ENCODE results near the gene ITGB3.

The ITGB3 gene

GRCh38 chr17:47225911-47226688 is 27.5 kb upstream of the ITGB3 start:
- H3K36me3 Mint-ChIP-seq (ENCODE audit: insufficient read depth), result no peaks in the 10 kb centered on the region
- no peaks in the 10 kb centered on the region for H3K27me3 Mint-ChIP-seq
- DNase-seq (no peak), ATAC-seq (replicated peaks) (no peak)
- no peak overlapping the region for H3K27ac Mint-ChIP-seq
- H3K4me1 Mint-ChIP-seq (ENCODE audit: low read depth in 2 of 2), result peaks cover 14 to 18% of the 10 kb centered on the region in 2 donors
- no peak overlapping the region for H3K4me3 Mint-ChIP-seq
- no peaks in the 10 kb centered on the region for H3K9me3 Mint-ChIP-seq

DNA sequence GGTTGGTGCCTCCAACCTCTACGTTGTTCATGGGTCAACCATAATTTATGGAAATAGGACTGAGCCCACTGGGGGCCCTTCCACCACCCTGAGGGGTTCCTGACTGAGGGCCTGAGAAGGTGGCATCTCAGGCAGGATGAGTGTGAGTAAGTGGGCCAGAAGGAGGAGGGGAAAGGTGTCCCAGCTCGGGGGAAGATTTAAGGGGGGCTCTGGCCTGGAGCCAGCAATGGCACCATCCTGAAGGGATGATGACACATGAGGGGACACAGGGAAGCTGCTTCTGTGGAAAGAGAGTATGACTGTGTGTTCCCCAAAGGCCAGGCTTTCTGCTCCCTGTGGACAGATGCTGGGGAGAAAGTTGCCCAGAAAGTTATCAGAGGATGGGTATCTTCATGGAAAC is 25.8 kb upstream of the ITGB3 start:
- Mint-ChIP-seq H3K36me3 (ENCODE audit: insufficient read depth) (no peaks in the 10 kb centered on the region), H3K9me3 (no peaks in the 10 kb centered on the region), H3K4me3 (no peak overlapping the region), H3K4me1 (ENCODE audit: low read depth in 2 of 2) (peaks cover 10 to 12% of the 10 kb centered on the region in 2 donors), H3K27ac (no peak overlapping the region), H3K27me3 (no peaks in the 10 kb centered on the region)
- DNase-seq (no peak), ATAC-seq (replicated peaks) (no peak)

GRCh38 chr17:47229535-47230443 is 23.8 kb upstream of the ITGB3 start:
- Mint-ChIP-seq H3K4me1 (ENCODE audit: low read depth in 2 of 2) (peaks cover 10 to 12% of the 10 kb centered on the region in 2 donors), H3K27ac (peak overlapping the region in 1 of 2 donors; percentile 71), H3K4me3 (peak overlapping the region; percentile 45 to 48), H3K27me3 (no peaks in the 10 kb centered on the region), H3K36me3 (ENCODE audit: insufficient read depth) (no peaks in the 10 kb centered on the region), H3K9me3 (no peaks in the 10 kb centered on the region)
- peak; percentile 88 for ATAC-seq (replicated peaks)
- DNase-seq, result peak; percentile 44 to 60 (median 53)

GRCh38 chr17:47230864-47231263 is 22.8 kb upstream of the ITGB3 start:
- Mint-ChIP-seq H3K27ac (no peak overlapping the region), H3K4me1 (ENCODE audit: low read depth in 2 of 2) (peaks cover 10 to 12% of the 10 kb centered on the region in 2 donors), H3K9me3 (no peaks in the 10 kb centered on the region), H3K4me3 (no peak overlapping the region), H3K36me3 (ENCODE audit: insufficient read depth) (no peaks in the 10 kb centered on the region), H3K27me3 (no peaks in the 10 kb centered on the region)
- ATAC-seq (replicated peaks) (no peak), DNase-seq (no peak)

- DNase-seq (no peak), ATAC-seq (replicated peaks) (no peak)
- Mint-ChIP-seq H3K4me1 (ENCODE audit: low read depth in 2 of 2) (peaks cover 10 to 12% of the 10 kb centered on the region in 2 donors), H3K27ac (no peak overlapping the region), H3K27me3 (no peaks in the 10 kb centered on the region), H3K36me3 (ENCODE audit: insufficient read depth) (no peaks in the 10 kb centered on the region), H3K9me3 (no peaks in the 10 kb centered on the region), H3K4me3 (no peak overlapping the region)
These were observed 22.3 kb upstream of the ITGB3 start for GRCh38 chr17:47231334-47231733.

- Mint-ChIP-seq H3K27ac (no peak overlapping the region), H3K4me3 (no peak overlapping the region), H3K4me1 (ENCODE audit: low read depth in 2 of 2) (peaks cover 10 to 12% of the 10 kb centered on the region in 2 donors), H3K9me3 (no peaks in the 10 kb centered on the region), H3K27me3 (no peaks in the 10 kb centered on the region), H3K36me3 (ENCODE audit: insufficient read depth) (no peaks in the 10 kb centered on the region)
- no peak for DNase-seq
- no peak for ATAC-seq (replicated peaks)
These were observed 21.8 kb upstream of the ITGB3 start for GRCh38 chr17:47231866-47232265.

DNA sequence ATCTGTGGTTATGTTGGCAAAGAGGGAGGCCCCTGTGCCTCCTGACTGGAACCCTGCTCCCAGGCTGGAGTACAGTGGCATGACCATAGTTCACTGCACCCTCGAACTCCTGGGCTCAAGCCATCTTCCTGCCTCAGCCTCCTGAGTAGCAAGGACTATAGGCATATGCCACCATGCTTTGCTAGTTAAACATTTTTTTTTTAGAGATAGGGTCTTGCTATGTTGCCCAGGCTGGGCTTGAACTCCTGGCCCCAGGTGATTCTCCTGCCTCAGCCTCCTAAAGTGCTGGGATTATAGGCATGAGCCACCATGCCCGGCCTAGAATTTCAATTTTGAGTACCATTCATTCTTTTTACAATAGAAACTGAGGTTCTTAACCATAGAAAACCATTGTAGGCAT is 21.2 kb upstream of the ITGB3 start:
- no peaks in the 10 kb centered on the region for H3K9me3 Mint-ChIP-seq
- peaks cover 10 to 12% of the 10 kb centered on the region in 2 donors for H3K4me1 Mint-ChIP-seq (ENCODE audit: low read depth in 2 of 2)
- no peaks in the 10 kb centered on the region for H3K36me3 Mint-ChIP-seq (ENCODE audit: insufficient read depth)
- no peak for DNase-seq
- no peak for ATAC-seq (replicated peaks)
- H3K4me3 Mint-ChIP-seq, result no peak overlapping the region
- H3K27me3 Mint-ChIP-seq, result no peaks in the 10 kb centered on the region
- H3K27ac Mint-ChIP-seq, result no peak overlapping the region

- Mint-ChIP-seq H3K9me3 (no peaks in the 10 kb centered on the region), H3K4me3 (no peak overlapping the region), H3K4me1 (ENCODE audit: low read depth in 2 of 2) (peaks cover 9 to 11% of the 10 kb centered on the region in 2 donors), H3K27ac (no peak overlapping the region), H3K36me3 (ENCODE audit: insufficient read depth) (no peaks in the 10 kb centered on the region), H3K27me3 (no peaks in the 10 kb centered on the region)
- no peak for ATAC-seq (replicated peaks)
- DNase-seq, result no peak
These were observed 18.1 kb upstream of the ITGB3 start for GRCh38 chr17:47235506-47235905.

GRCh38 chr17:47235923-47236322 is 17.7 kb upstream of the ITGB3 start:
- H3K36me3 Mint-ChIP-seq (ENCODE audit: insufficient read depth), result no peaks in the 10 kb centered on the region
- H3K27me3 Mint-ChIP-seq, result no peaks in the 10 kb centered on the region
- no peaks in the 10 kb centered on the region for H3K9me3 Mint-ChIP-seq
- H3K4me3 Mint-ChIP-seq, result no peak overlapping the region
- no peak overlapping the region for H3K27ac Mint-ChIP-seq
- DNase-seq (no peak), ATAC-seq (replicated peaks) (no peak)
- H3K4me1 Mint-ChIP-seq (ENCODE audit: low read depth in 2 of 2), result peaks cover 10 to 13% of the 10 kb centered on the region in 2 donors

- Mint-ChIP-seq H3K4me1 (ENCODE audit: low read depth in 2 of 2) (peaks cover 10 to 11% of the 10 kb centered on the region in 2 donors), H3K27me3 (no peaks in the 10 kb centered on the region), H3K4me3 (no peak overlapping the region), H3K36me3 (ENCODE audit: insufficient read depth) (no peaks in the 10 kb centered on the region), H3K9me3 (no peaks in the 10 kb centered on the region), H3K27ac (no peak overlapping the region)
- DNase-seq (no peak), ATAC-seq (replicated peaks) (no peak)
These were observed 15.8 kb upstream of the ITGB3 start for GRCh38 chr17:47237841-47238240.

GRCh38 chr17:47238321-47239010 is 15.2 kb upstream of the ITGB3 start:
- Mint-ChIP-seq H3K4me1 (ENCODE audit: low read depth in 2 of 2) (peaks cover 10 to 11% of the 10 kb centered on the region in 2 donors), H3K27ac (no peak overlapping the region), H3K36me3 (ENCODE audit: insufficient read depth) (peaks cover 4% of the 10 kb centered on the region), H3K4me3 (no peak overlapping the region), H3K9me3 (no peaks in the 10 kb centered on the region), H3K27me3 (no peaks in the 10 kb centered on the region)
- DNase-seq, result no peak
- no peak for ATAC-seq (replicated peaks)

DNA sequence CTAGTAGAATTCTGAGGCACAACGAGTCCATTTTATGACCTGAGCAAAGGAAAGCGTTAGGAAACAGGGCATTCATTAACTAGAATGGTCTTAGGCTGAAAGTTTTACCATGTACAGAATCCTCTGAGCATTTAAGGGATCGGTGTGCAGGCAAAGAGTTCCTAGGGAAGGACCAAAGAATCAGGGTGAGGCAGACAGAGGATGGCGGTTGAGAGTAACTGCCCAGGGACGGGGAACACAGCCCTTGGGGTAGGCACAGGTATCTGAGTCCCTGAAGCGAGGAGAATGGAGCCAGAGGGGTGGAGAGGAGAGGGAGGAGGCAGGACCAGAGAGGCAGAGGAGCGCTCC is 14.0 kb upstream of the ITGB3 start:
- ATAC-seq (replicated peaks) (no peak), DNase-seq (no peak)
- H3K27me3 Mint-ChIP-seq, result no peaks in the 10 kb centered on the region
- H3K9me3 Mint-ChIP-seq, result no peaks in the 10 kb centered on the region
- peaks cover 10 to 11% of the 10 kb centered on the region in 2 donors for H3K4me1 Mint-ChIP-seq (ENCODE audit: low read depth in 2 of 2)
- H3K36me3 Mint-ChIP-seq (ENCODE audit: insufficient read depth), result peaks cover 4% of the 10 kb centered on the region
- H3K4me3 Mint-ChIP-seq, result no peak overlapping the region
- no peak overlapping the region for H3K27ac Mint-ChIP-seq

GRCh38 chr17:47239967-47240651 is 13.5 kb upstream of the ITGB3 start:
- Mint-ChIP-seq H3K9me3 (no peaks in the 10 kb centered on the region), H3K4me1 (ENCODE audit: low read depth in 2 of 2) (peaks cover 10 to 11% of the 10 kb centered on the region in 2 donors), H3K4me3 (no peak overlapping the region), H3K27ac (peak overlapping the region in 1 of 2 donors; percentile 18), H3K36me3 (ENCODE audit: insufficient read depth) (peaks cover 4% of the 10 kb centered on the region), H3K27me3 (peaks cover 4 to 5% of the 10 kb centered on the region in 2 donors)
- ATAC-seq (replicated peaks) (no peak), DNase-seq (no peak)
